ENCODE data around the gene RGPD6.
"Not testable (repeated sequence)": the region's sequence is repeated elsewhere in the genome, so short reads cannot be mapped to it uniquely, and the experiment has no call there.

RGPD6 gene

GRCh38 chr2:110480084-110480483 lies 96.9 kb downstream of the RGPD6 start:
- not testable (repeated sequence) for DNase-seq

GRCh38 chr2:110477370-110477769 lies 99.7 kb downstream of the RGPD6 start:
- not testable (repeated sequence) for DNase-seq

- DNase-seq, result not testable (repeated sequence)
These were observed 100.1 kb downstream of the RGPD6 start for GRCh38 chr2:110476952-110477351.

- not testable (repeated sequence) for DNase-seq
These were observed 101.2 kb downstream of the RGPD6 start for GRCh38 chr2:110475627-110476359.

- not testable (repeated sequence) for DNase-seq
These were observed 102.1 kb downstream of the RGPD6 start for GRCh38 chr2:110474898-110475297.

GRCh38 chr2:110473059-110473358 lies 104.0 kb downstream of the RGPD6 start:
- not testable (repeated sequence) for DNase-seq

GRCh38 chr2:110472171-110473058 lies 104.6 kb downstream of the RGPD6 start, which contains the start of gene LIMS4:
Gene LIMS4, minus strand, starts transcription at chr2:110472816. Its CDS starts 38 bp downstream, at chr2:110472778.
- not testable (repeated sequence) for DNase-seq

- not testable (repeated sequence) for DNase-seq
These were observed 108.1 kb downstream of the RGPD6 start for GRCh38 chr2:110468921-110469320.

- not testable (repeated sequence) for DNase-seq
These were observed 111.7 kb downstream of the RGPD6 start for GRCh38 chr2:110465312-110465711.

All from effector CD8-positive, alpha-beta T cell (primary cell).